Small intestine (tissue), 7 donors: ENCODE data around the gene GARS1. TPM values are rescaled to one million over a fixed set of nuclear protein-coding genes. Genes with fewer than 3 reads are reported as not detected.
A peak's percentile ranks its signal among the peaks of the same experiment; 100 is the strongest.
"Not testable (repeated sequence)": the region's sequence is repeated elsewhere in the genome, so short reads cannot be mapped to it uniquely, and the experiment has no call there.

Experiments used
- DNase-seq, 2 donors: peaks; one replicate each; pipeline versions ENCODE4 v3.0.0 to v3.0.0-alpha.2; 2013
- FAIRE-seq: peaks from 2 replicates; lab custom pipeline; 2012; peaks lifted over from hg19 to GRCh38; lab: Jason Lieb, UNC
- H3K27ac ChIP-seq, 3 donors: one replicate each; pipeline ENCODE4 v1.5.1; 2013; ENCODE audit warnings: low read length in 2 of 3, mild to moderate bottlenecking in 2 of 3, control low read depth in 1 of 3, inconsistent platforms in 1 of 3, low read depth in 1 of 3, moderate library complexity in 1 of 3
- H3K27me3 ChIP-seq, 3 donors: one replicate each; pipeline ENCODE4 v1.6.1; 2013; ENCODE audit warnings: low read length in 3 of 3, inconsistent platforms in 1 of 3; ENCODE audit not compliant: control insufficient read depth in 3 of 3, insufficient read depth in 3 of 3
- H3K36me3 ChIP-seq, 3 donors: one replicate each; pipeline ENCODE4 v1.6.1; 2013; ENCODE audit warnings: low read length in 3 of 3, inconsistent platforms in 1 of 3, low read depth in 1 of 3, mild to moderate bottlenecking in 1 of 3, moderate library complexity in 1 of 3; ENCODE audit not compliant: control insufficient read depth in 3 of 3, insufficient read depth in 2 of 3
- H3K4me1 ChIP-seq, 3 donors: one replicate each; pipeline ENCODE4 v1.6.1; 2013; ENCODE audit warnings: low read length in 2 of 3, inconsistent platforms in 1 of 3, low read depth in 1 of 3, mild to moderate bottlenecking in 1 of 3, moderate library complexity in 1 of 3; ENCODE audit not compliant: control insufficient read depth in 3 of 3, insufficient read depth in 2 of 3
- H3K4me3 ChIP-seq, 3 donors: one replicate each; pipeline ENCODE4 v1.5.1; 2013; ENCODE audit warnings: low read length in 3 of 3, control low read depth in 1 of 3, inconsistent platforms in 1 of 3, low read depth in 1 of 3, mild to moderate bottlenecking in 1 of 3, moderate library complexity in 1 of 3
- H3K9me3 ChIP-seq, 2 donors: one replicate each; pipeline ENCODE4 v1.6.1; 2013; ENCODE audit warnings: low read depth in 1 of 2, low read length in 1 of 2; ENCODE audit not compliant: control insufficient read depth in 2 of 2, insufficient read depth in 1 of 2
- whole genome bisulfite sequencing, 3 donors: extraction: QIAGEN DNeasy Blood & Tissue Kit; methylation state at CpG; one replicate each; pipeline ENCODE4 v1.1.7; 2013; 5-methylcytosine and 5-hydroxymethylcytosine counted together
- polyA plus RNA-seq, 4 donors: library from polyadenylated mRNA; stranded (reverse) in 3 of 4; unstranded in 1 of 4; fragments of 200-250 nt in 3 of 4; fragments of 120-200 nt in 1 of 4; gene quantifications; one replicate each; pipeline versions ENCODE4 v1.2.1 to v1.2.3, GENCODE V29; 2013
- donor health status: healthy with polysubstance abuse.
- donor health status: control.
- donor health status: control.
- donor health status: Bipolar disorder and iron deficiency.
- donor health status: healthy.

Gene GARS1
- polyA plus RNA-seq, 4 donors: 36.5 to 144 (median 65.1) TPM

DNA sequence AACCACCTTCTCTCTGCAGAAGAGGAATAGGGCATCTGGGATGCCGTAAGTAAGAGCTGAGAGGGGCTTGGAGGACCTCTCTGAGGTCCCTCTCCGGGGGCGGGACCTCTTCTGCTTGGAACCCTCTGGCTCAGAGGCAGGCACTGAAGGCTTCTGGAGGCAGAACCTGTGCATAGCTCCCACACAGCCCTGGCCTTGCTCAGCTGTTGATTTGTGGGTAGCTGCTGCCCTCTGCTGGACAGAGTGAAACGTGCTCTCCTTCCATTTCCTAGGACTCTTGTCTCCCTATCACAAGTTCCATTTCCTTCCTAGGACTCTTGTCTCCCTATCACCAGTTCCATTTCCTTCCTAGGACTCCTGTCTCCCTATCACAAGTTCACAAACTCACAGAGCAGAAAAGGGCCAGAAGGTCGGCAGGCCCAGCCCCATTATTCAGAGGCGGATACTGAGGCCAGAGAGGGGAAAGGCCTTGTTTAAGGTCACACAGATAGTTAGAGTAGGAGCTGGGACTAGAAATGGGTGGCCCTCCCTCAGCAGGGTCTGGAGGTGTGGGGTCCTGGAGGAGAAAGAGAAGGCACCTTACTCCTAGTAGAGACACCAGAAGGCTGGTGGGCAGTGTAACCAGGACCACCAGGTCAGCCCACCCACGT, 30.3 kb upstream of the GARS1 start:
- H3K36me3 ChIP-seq: peaks cover 5 to 55% (median 12%) of the 10 kb centered on the region in 3 donors
- no peak for FAIRE-seq
- 36 to 46% (median 42%) methylated on average over 7 of the region's 7 CpGs for WGBS, 3 donors

DNA sequence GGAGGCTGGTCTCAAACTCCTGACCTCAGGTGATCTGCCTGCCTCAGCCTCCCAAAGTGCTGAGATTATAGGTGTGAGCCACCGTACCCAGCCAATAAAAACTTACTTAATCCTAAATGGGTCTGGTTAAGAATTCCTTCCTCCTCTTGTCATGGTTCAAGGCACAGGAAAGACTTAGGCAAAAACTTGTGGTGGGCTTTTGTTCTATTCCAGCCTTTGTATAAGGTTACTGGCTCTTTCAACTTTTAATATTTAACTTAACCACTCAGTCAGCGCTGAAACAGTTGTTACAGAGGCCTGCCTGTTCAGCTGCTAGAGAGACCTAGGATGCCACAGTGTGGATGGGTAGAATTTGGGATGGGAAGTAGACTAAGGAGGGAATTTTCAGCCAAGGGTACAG, 28.1 kb upstream of the GARS1 start:
- H3K27me3 ChIP-seq: no peaks in the 10 kb centered on the region

More for the DNA sequence above, 30.3 kb upstream of the GARS1 start:
- H3K4me3 ChIP-seq: no peak overlapping the region
- H3K27ac ChIP-seq: no peak overlapping the region
- no peaks in the 10 kb centered on the region for H3K9me3 ChIP-seq
- peak; percentile 91 to 92 for DNase-seq
- no peaks in the 10 kb centered on the region for H3K4me1 ChIP-seq
- H3K27me3 ChIP-seq: no peaks in the 10 kb centered on the region

DNA sequence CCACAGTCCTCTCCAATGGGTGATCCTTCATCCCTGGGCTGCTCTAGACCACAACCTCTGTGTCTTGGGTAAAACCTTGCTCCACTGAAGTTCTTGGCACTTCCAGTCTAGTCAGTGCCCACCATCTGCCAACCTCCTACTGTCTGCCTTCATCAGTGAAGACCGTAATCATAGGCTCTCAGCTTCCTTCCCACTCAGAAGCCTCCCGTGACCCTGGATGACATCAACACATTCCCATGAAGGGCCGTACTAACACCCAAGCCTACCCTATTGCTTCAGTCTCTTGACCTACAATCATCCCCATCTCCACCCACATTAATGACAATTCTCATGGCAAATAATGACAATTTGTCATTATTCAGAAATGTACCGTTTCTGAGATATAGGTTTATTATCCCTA, 27.6 kb upstream of the GARS1 start:
- Histone ChIP-seq H3K4me1 (no peaks in the 10 kb centered on the region), H3K27me3 (no peaks in the 10 kb centered on the region), H3K36me3 (peaks cover 5 to 42% (median 14%) of the 10 kb centered on the region in 3 donors), H3K9me3 (peaks cover 0 to 4% of the 10 kb centered on the region in 2 donors), H3K4me3 (no peak overlapping the region), H3K27ac (no peak overlapping the region)
- no peak for FAIRE-seq
- DNase-seq: no peak
- WGBS, 3 donors: 90 to 91% (median 91%) methylated on average over 4 of the region's 4 CpGs

More for the DNA sequence above, 28.1 kb upstream of the GARS1 start:
- Histone ChIP-seq H3K36me3 (peaks cover 5 to 45% (median 14%) of the 10 kb centered on the region in 3 donors), H3K9me3 (peaks cover 0 to 4% of the 10 kb centered on the region in 2 donors), H3K4me1 (no peaks in the 10 kb centered on the region), H3K27ac (no peak overlapping the region), H3K4me3 (no peak overlapping the region)
- WGBS, 3 donors: 89 to 95% (median 95%) methylated on average over 2 of the region's 2 CpGs
- DNase-seq: no peak
- no peak for FAIRE-seq

DNA sequence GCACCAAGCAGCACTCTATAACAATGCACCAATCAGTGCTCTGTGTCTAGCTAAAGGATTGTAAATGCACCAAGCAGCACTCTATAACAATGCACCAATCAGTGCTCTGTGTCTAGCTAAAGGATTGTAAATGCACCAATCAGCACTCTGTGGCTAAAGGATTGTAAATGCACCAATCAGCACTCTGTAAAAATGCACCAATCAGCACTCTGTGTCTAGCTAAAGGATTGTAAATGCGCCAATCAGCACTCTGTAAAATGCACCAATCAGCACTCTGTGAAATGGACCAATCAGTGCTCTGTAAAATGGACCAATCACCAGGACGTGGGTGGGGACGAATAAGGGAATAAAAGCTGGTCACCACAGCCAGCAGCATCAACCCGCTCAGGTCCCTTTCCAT, 24.4 kb upstream of the GARS1 start:
- not testable (repeated sequence) for H3K4me3 ChIP-seq, H3K27me3 ChIP-seq, H3K9me3 ChIP-seq, H3K27ac ChIP-seq, FAIRE-seq, H3K4me1 ChIP-seq, DNase-seq
- peaks cover 5 to 19% (median 19%) of the 10 kb centered on the region in 3 donors for H3K36me3 ChIP-seq
- WGBS, 3 donors: 96 to 98% (median 98%) methylated on average over 4 of the region's 4 CpGs

DNA sequence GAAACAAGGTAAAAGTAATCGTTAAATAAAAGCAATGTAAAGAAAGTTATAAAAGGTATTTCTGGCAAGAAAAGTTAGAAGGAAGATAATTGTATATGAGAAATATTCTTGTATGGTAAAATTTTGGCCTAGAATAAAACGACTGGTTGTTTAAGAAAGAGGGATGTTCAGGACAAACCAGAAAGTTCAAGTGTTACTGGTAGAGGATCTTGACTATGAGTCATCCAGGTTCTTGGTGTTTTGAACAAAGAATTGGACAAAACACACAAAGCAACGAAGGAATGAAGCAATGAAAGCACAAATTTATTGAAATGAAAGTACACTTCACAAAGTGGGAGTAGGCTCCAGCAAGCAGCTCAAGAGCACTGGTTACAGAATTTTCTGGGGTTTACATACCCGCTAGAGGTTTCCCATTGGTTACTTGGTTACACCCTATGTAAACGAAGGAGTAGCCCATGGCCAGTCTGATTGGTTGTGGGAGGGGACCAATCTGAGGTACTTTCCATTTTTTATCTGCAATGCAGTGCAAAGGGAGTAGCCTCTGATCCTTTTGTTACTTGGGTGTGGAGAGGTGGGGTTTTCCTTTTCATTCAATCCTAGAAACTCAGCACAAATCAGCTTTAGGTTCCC, 22.4 kb upstream of the GARS1 start:
- DNase-seq (no peak), FAIRE-seq (no peak)
- no peak overlapping the region for H3K27ac ChIP-seq
- no peak overlapping the region for H3K4me3 ChIP-seq
- H3K9me3 ChIP-seq: peaks cover 0 to 7% of the 10 kb centered on the region in 2 donors
- no peaks in the 10 kb centered on the region for H3K27me3 ChIP-seq
- no peaks in the 10 kb centered on the region for H3K4me1 ChIP-seq
- peaks cover 5 to 14% (median 9%) of the 10 kb centered on the region in 3 donors for H3K36me3 ChIP-seq
- 75 to 80% (median 78%) methylated on average over 5 of the region's 5 CpGs for WGBS, 3 donors

DNA sequence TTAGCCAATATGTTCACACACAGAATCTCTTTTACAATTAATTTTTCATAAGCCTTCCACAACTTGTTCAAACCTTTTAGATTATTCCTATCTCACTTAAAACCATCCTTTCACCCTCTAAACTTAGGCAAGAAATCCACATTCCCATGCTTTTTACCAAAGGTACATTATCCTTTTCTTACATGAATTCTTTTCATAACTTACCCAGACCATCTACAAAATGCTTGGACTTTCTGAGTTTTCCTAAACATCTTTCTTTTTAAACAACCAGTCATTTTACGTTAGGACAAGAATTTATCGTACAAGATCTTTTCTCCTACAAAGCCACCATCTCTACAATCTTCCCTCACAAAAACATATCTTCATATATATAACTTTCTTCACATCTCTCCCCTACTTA, 18.8 kb upstream of the GARS1 start:
- no peaks in the 10 kb centered on the region for H3K4me1 ChIP-seq
- peaks cover 6 to 20% (median 15%) of the 10 kb centered on the region in 3 donors for H3K36me3 ChIP-seq
- DNase-seq: no peak
- peaks cover 0 to 3% of the 10 kb centered on the region in 2 donors for H3K9me3 ChIP-seq
- FAIRE-seq: no peak
- no peak overlapping the region for H3K27ac ChIP-seq
- 96 to 99% (median 99%) methylated on average over 2 of the region's 2 CpGs for WGBS, 3 donors
- H3K4me3 ChIP-seq: no peak overlapping the region
- H3K27me3 ChIP-seq: no peaks in the 10 kb centered on the region

DNA sequence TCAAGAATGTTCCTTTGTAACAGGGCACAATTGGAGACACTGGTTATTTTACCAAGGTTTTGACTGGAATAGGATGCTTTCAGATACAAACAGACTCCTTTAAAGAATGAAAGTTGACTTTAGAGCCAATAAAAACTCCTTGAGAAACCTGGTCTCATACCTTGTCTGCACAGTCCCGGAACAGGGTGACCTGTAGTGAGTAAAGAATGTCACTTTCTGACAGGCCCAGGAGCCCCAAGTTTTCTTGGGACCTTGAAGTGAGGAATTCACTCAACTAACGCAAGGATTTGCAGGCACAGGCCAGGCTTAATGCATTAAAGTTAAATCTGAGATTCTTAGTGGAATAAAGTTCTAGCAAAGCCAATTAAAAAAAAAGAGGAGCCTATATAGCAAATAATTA, 11.5 kb upstream of the GARS1 start:
- Histone ChIP-seq H3K27ac (no peak overlapping the region), H3K27me3 (no peaks in the 10 kb centered on the region), H3K36me3 (peaks cover 4 to 29% (median 14%) of the 10 kb centered on the region in 3 donors), H3K4me3 (no peak overlapping the region), H3K9me3 (peaks cover 0 to 6% of the 10 kb centered on the region in 2 donors), H3K4me1 (no peaks in the 10 kb centered on the region)
- WGBS, 3 donors: 95 to 97% (median 96%) methylated on average over 2 of the region's 2 CpGs
- FAIRE-seq (no peak), DNase-seq (no peak)

DNA sequence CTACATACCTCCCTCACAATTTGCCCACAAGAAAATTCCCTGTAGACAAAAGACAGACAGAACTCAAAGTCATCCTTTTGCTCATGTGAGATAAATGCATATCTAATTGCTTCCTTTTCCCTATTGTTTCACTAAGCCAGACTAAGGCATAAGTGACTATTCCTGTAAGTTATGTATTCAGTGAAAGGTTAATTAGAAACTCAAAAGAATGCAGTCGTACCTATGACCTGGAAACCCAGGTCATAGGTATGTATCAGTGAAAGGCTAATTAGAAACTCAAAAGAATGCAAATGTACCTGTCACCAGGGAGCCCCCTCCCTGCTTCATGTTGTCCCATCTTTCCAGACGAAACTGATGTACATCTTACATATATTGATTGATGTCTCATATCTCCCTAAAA, 10.3 kb upstream of the GARS1 start:
- DNase-seq (no peak), FAIRE-seq (no peak)
- Histone ChIP-seq H3K36me3 (peaks cover 0 to 18% (median 11%) of the 10 kb centered on the region in 3 donors), H3K9me3 (peaks cover 0 to 11% of the 10 kb centered on the region in 2 donors), H3K4me1 (no peaks in the 10 kb centered on the region), H3K4me3 (no peak overlapping the region), H3K27ac (no peak overlapping the region), H3K27me3 (no peaks in the 10 kb centered on the region)
- WGBS, 3 donors: 81 to 86% (median 85%) methylated on average over 2 of the region's 2 CpGs
